ENCODE measurements around the gene SBNO2.

The SBNO2 gene

GRCh38 chr19:1106841-1107660, 67.0 kb downstream of the SBNO2 start:
- DNase-seq (ENCODE audit: low spot score): no peak

DNA sequence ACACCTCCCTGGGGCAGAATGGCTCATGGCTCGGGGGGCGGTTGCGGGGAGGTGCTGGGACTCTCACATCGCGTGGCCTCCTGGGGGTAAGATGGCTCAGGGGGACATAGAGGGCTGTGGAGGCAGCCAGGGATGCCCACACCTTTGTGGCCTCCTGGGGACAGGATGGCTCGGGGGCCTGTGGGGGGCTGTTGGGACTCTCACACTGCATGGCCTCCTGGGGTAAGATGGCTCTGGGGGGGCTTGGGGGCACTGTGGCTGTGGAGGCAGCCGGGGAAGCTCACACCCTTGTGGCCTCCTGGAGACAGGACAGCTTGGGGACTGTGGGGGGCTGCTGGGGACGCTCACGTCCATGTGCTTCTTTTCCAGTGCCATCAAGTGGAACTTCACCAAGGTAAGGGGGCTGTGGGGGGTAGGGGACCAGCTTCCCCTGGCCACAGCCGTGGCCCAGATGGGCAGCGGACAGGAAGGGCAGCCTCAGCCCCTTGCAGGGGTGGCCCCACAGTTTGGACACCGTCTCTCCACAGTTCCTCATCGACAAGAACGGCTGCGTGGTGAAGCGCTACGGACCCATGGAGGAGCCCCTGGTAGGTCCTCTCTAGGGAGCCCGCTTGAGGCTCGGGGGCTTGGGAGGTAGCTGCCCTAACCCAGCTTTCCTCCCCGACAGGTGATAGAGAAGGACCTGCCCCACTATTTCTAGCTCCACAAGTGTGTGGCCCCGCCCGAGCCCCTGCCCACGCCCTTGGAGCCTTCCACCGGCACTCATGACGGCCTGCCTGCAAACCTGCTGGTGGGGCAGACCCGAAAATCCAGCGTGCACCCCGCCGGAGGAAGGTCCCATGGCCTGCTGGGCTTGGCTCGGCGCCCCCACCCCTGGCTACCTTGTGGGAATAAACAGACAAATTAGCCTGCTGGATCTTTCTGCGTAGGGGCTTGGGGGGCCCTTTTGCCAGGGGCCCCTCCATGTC, 67.9 kb downstream of the SBNO2 start:
- no peak for DNase-seq (ENCODE audit: low spot score)

DNA sequence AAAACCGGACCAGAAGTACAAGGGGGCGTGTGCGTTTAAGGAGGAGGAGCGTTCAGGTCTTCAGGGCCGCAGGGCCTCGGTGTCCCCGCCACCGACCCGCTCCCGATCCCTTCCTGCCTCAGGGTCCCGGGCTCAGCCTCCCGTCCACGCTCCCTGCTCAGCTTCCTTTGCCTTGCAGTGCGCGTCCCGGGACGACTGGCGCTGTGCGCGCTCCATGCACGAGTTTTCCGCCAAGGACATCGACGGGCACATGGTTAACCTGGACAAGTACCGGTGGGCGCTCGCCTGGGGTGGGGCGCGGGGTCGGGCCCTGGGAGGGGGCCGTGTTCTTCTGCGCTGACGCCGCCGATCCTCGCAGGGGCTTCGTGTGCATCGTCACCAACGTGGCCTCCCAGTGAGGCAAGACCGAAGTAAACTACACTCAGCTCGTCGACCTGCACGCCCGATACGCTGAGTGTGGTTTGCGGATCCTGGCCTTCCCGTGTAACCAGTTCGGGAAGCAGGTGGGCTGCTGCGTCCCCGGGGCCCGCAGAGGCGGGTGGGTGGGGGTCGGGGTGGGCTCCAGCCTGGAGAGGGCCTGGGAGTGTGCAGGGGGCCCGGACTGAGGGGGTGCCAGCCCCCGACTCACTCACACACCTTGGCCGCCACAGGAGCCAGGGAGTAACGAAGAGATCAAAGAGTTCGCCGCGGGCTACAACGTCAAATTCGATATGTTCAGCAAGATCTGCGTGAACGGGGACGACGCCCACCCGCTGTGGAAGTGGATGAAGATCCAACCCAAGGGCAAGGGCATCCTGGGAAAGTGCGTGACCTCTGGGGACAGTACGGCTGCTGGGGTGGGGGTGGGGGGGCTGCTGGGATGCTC, 68.8 kb downstream of the SBNO2 start:
- no peak for DNase-seq (ENCODE audit: low spot score)

DNA sequence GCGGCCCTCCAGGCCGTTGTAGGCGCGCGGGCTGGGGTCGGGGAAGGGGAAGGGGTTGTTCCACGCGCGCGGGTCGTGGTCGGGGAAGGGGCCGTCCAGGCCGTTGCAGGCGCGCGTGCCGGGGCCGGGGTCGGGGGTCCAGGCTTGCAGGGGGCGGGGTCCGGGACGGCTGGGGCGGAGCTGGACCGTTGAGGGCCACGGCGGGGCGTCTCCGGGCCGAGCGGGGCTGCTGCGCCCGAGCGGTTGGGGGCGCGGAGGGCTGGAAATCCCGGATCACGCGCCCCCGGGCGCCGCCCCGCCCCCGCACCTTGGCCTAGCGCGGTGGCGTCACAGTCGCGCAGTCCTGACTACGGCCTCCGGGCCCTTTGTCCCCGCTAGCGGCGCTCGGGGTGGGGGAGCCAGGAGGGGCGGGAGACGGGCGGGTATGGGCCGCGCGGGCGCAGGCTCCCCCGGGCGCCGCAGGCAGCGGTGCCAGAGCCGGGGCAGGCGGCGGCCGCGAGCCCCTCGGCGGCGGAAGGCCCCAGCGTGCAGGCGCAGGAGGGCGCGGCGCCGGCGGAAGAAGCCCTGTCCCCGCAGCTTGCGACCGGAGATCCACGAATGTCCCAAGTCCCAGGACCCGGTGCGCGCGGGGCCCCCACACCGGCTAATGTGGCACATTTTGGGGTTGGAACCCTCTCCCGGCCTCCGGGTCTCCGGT, 69.6 kb downstream of the SBNO2 start:
- peak; percentile 70 for DNase-seq (ENCODE audit: low spot score)

DNA sequence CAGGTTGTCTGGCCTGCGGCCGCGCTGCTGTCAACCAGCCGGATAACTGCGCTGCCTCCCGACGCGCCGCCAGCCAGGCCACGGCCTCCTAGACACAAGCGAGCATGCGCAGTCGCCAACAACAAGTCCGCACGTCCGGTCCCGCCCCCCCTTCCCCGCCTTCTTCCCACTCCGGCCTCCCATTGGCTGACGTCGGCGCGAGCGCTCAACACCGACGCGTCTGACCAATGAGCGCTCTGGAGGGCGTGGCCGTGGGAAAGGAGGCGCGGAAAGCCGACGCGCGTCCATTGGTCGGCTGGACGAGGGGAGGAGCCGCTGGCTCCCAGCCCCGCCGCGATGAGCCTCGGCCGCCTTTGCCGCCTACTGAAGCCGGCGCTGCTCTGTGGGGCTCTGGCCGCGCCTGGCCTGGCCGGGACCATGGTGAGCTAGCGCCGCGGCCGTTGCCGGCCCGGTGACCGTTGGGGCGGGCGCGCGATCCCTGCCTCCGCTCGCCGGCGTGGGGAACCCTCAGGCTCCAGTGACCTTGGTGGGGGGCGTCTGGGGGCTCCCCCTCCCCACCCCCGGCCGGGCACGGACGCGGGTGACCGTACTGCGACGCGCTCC, 70.3 kb downstream of the SBNO2 start, which contains the start of gene GPX4:
Gene GPX4 (plus strand): TSS at position 287 of the 603 bp plus-strand sequence. CDS start 50 bp downstream, at position 337.
- DNase-seq (ENCODE audit: low spot score): peak; percentile 100

- DNase-seq (ENCODE audit: low spot score): no peak
Observed at GRCh38 chr19:1103132-1103707, 70.8 kb downstream of the SBNO2 start.

DNA sequence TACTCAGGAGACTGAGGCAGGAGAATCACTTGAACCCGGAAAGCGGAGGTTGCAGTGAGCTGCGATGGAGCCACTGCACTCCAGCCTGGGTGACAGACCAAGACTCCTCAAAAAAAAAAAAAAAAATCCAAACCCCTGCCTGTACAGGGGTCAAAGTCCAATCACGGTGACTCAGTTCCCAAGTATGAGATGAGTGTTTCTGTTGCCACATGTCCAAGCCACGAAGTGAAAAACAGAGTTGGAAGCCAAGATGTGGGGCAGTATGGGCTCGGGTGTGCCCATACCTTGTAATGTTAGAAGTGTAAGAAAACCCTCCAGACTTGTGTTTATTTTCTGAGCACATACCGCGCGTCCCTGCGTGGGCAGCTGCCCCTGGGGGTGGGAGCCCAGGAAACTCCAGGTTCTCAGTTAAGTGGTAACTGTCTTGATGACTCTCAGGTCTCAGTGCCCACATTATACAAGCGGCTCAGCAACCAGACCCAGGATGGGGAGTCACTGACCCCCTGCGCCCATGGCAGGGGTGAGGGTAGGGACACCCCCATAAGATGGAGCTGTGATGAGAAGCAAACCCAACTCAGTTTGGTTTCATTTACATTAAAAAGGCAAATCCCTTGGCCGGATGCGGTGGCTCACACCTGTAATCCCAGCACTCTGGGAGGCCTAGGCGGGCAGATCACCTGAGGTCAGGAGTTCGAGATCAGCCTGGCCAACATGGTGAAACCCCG, 71.5 kb downstream of the SBNO2 start:
- no peak for DNase-seq (ENCODE audit: low spot score)

DNA sequence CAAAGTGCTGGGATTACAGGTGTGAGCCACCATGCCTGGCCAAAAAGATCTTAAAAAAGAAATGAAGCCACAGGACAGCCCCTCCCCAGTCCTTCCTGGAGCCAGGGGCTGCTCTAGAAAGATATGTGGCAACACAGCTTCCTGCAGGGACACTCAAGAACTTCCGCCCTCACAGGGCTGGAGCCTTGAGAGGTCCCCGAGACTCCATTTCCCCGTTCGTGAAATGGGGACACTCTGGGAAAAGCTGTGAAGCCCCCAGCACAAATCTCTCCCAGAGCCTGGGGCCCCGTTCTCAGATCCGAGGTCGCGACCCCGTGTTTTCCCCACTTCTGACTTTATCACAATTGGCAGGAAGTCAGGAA, 72.8 kb downstream of the SBNO2 start:
- no peak for DNase-seq (ENCODE audit: low spot score)

GRCh38 chr19:1098177-1099051, 75.7 kb downstream of the SBNO2 start:
- no peak for DNase-seq (ENCODE audit: low spot score)

- no peak for DNase-seq (ENCODE audit: low spot score)
Observed at GRCh38 chr19:1097810-1098176, 76.3 kb downstream of the SBNO2 start.

DNA sequence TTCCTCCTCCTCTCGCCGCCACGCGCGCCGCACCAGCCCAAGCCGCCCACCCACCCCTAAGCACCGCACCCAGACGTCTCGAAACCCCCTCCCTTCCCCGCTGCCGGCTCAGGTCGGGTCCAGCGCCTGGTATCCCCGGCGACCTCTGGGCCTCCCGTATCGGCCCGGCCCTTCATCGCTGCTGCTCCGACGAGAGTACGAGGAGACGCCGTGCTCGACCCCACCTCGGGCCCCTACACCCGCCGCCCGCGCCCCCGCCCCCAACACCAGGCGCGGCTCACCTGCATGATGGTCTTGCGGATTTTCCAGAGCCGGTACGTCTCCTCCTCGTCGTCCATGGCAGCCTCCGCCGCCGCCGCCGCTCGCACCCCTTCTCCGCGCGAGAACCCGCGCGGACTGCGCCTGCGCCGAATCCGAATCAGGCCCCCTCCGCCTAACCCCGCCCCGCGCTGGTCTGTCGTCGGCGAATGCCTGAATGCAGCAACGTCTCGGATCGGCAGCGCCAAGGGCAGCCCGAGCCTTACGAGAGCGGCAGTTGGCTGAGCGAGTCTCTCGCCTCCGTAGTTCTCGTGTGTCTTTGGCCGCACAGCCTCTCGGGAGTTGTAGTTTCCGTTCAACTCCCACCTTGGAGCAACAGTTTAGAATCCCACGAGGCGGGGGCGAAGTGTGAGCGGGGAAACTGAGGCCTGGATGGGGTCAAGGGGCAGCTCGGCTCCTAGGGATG, 78.9 kb downstream of the SBNO2 start, which contains the start of gene POLR2E:
Gene POLR2E (minus strand): TSS at position 398 of the 724 bp plus-strand sequence. CDS start 60 bp downstream, at position 338.
- peak; percentile 100 for DNase-seq (ENCODE audit: low spot score)

DNA sequence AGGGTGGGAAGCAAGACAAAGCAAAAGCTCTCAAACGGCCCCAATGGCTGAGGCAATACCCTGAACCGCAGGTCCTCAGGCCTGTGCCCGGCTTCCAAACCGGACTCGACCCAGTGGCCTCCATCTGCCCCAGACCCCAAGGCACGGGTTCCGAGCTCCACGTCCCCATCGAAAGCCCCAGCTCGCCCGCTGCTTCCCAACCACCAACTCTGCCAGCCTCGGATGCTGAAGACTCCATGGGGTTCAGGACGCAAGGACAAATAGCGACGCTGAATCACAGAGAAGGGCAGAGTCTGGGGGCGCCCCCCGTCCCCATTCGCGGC, 79.5 kb downstream of the SBNO2 start:
- DNase-seq (ENCODE audit: low spot score): no peak

- no peak for DNase-seq (ENCODE audit: low spot score)
Observed at GRCh38 chr19:1093811-1094553, 80.1 kb downstream of the SBNO2 start.

GRCh38 chr19:1093330-1093729, 80.7 kb downstream of the SBNO2 start:
- DNase-seq (ENCODE audit: low spot score): no peak

- no peak for DNase-seq (ENCODE audit: low spot score)
Observed at GRCh38 chr19:1091544-1092175, 82.4 kb downstream of the SBNO2 start.

- no peak for DNase-seq (ENCODE audit: low spot score)
Observed at GRCh38 chr19:1090731-1091543, 83.1 kb downstream of the SBNO2 start.

Data from Ammon's horn (tissue), 1 donor.